Suprapubic skin (tissue), 4 donors: ENCODE measurements around the gene CLEC2D. TPM values are rescaled to one million over a fixed set of nuclear protein-coding genes. Genes with fewer than 3 reads are reported as not detected.
"Not testable (repeated sequence)": the region's sequence is repeated elsewhere in the genome, so short reads cannot be mapped to it uniquely, and the experiment has no call there.

Source experiments
- DNase-seq, 2 donors: peaks; one replicate each; pipeline ENCODE4 v3.0.0-alpha.2; 2019; ENCODE audit warnings: low spot score in 2 of 2
- H3K27ac ChIP-seq: fragments of 200-600 bp; sonication (generic); one replicate; pipeline ENCODE4 v1.5.1; 2019
- H3K27me3 ChIP-seq: fragments of 200-600 bp; sonication (generic); one replicate; pipeline ENCODE4 v1.5.1; 2019
- H3K36me3 ChIP-seq: fragments of 200-600 bp; sonication (generic); one replicate; pipeline ENCODE4 v1.5.1; 2019
- H3K4me1 ChIP-seq: fragments of 200-600 bp; sonication (generic); one replicate; pipeline ENCODE4 v1.5.1; 2019
- H3K4me3 ChIP-seq: fragments of 200-600 bp; sonication (generic); one replicate; pipeline ENCODE4 v1.5.1; 2019; ENCODE audit warnings: mild to moderate bottlenecking
- H3K9me3 ChIP-seq: fragments of 200-600 bp; sonication (generic); one replicate; pipeline ENCODE4 v1.5.1; 2019
- CTCF ChIP-seq, 2 donors: fragments of 200-600 bp in 1 of 2; fragments of 450-650 bp in 1 of 2; sonication (generic) in 1 of 2; IDR thresholded peaks; one replicate each; pipeline ENCODE4 v1.5.1; 2016 to 2019; ENCODE audit warnings: antibody characterized with exemption in 2 of 2, mild to moderate bottlenecking in 1 of 2, moderate library complexity in 1 of 2
- EP300 ChIP-seq: sonication (generic); formaldehyde crosslinking; IDR thresholded peaks from one replicate; pipeline ENCODE4 v1.6.1; 2017; ENCODE audit warnings: antibody characterized with exemption
- POLR2A ChIP-seq, 2 donors: fragments of 450-650 bp; IDR thresholded peaks; one replicate each; pipeline ENCODE4 v1.6.1; 2017; ENCODE audit warnings: antibody characterized with exemption in 2 of 2, mild to moderate bottlenecking in 2 of 2, moderate library complexity in 2 of 2
- POLR2AphosphoS5 ChIP-seq, 3 donors: sonication (generic); formaldehyde crosslinking; IDR thresholded peaks; one replicate each; pipeline ENCODE4 v1.6.1; 2017; ENCODE audit warnings: antibody characterized with exemption in 3 of 3
- WGBS: methylation state at CpG from one replicate; pipeline ENCODE4 v1.1.5; 2018; 5-methylcytosine and 5-hydroxymethylcytosine counted together
- total RNA-seq, 4 donors: library from RNA; depleted of rRNA; stranded (reverse); fragments of >200 nt; gene quantifications; one replicate each; pipeline ENCODE4 v1.1.0, GENCODE V29; 2016

The CLEC2D gene
- total RNA-seq, 4 donors from 2014 or later = 2.3 to 12.2 (median 5.0) TPM

GRCh38 chr12:9711664-9712063, 42.2 kb downstream of the CLEC2D start:
- Histone ChIP-seq H3K9me3 (no peaks in the 10 kb centered on the region), H3K27ac (no peak overlapping the region), H3K27me3 (no peaks in the 10 kb centered on the region), H3K36me3 (no peaks in the 10 kb centered on the region), H3K4me3 (no peak overlapping the region), H3K4me1 (no peaks in the 10 kb centered on the region)
- no peak for DNase-seq
- WGBS = 89% methylated on average over 1 of the region's 1 CpG
- TF ChIP-seq POLR2AphosphoS5 (IDR thresholded peaks at IDR 0.05) (no peak), CTCF (IDR thresholded peaks at IDR 0.05) (no peak), EP300 (no peak), POLR2A (IDR thresholded peaks at IDR 0.05) (no peak)

- not testable (repeated sequence) for DNase-seq
These were observed 43.6 kb downstream of the CLEC2D start for GRCh38 chr12:9713032-9713558.

GRCh38 chr12:9717070-9717925, 47.8 kb downstream of the CLEC2D start:
- no peaks in the 10 kb centered on the region for H3K27me3 ChIP-seq
- H3K36me3 ChIP-seq = no peaks in the 10 kb centered on the region
- 89% methylated on average over 15 of the region's 15 CpGs for WGBS
- no peaks in the 10 kb centered on the region for H3K9me3 ChIP-seq
- TF ChIP-seq CTCF (IDR thresholded peaks at IDR 0.05) (no peak), EP300 (no peak), POLR2A (IDR thresholded peaks at IDR 0.05) (no peak), POLR2AphosphoS5 (IDR thresholded peaks at IDR 0.05) (no peak)
- no peak for DNase-seq
- H3K27ac ChIP-seq = no peak overlapping the region
- H3K4me1 ChIP-seq = no peaks in the 10 kb centered on the region
- H3K4me3 ChIP-seq = no peak overlapping the region

More at GRCh38 chr12:9713032-9713558, 43.6 kb downstream of the CLEC2D start:
- 84% methylated on average over 6 of the region's 6 CpGs for whole genome bisulfite sequencing
- not testable (repeated sequence) for H3K4me3 ChIP-seq, H3K27me3 ChIP-seq, H3K27ac ChIP-seq, H3K4me1 ChIP-seq, H3K9me3 ChIP-seq, H3K36me3 ChIP-seq

GRCh38 chr12:9718968-9719367, 49.5 kb downstream of the CLEC2D start:
- DNase-seq = no peak
- no peak for TF ChIP-seq POLR2AphosphoS5 (IDR thresholded peaks at IDR 0.05)
- no peak for TF ChIP-seq EP300
- TF ChIP-seq CTCF (IDR thresholded peaks at IDR 0.05) = no peak
- no peak for TF ChIP-seq POLR2A (IDR thresholded peaks at IDR 0.05)
- H3K9me3 ChIP-seq = no peaks in the 10 kb centered on the region
- no peak overlapping the region for H3K27ac ChIP-seq
- no peak overlapping the region for H3K4me3 ChIP-seq
- no peaks in the 10 kb centered on the region for H3K27me3 ChIP-seq
- WGBS = 98% methylated on average over 7 of the region's 7 CpGs
- H3K36me3 ChIP-seq = no peaks in the 10 kb centered on the region
- no peaks in the 10 kb centered on the region for H3K4me1 ChIP-seq

GRCh38 chr12:9719790-9720189, 50.3 kb downstream of the CLEC2D start:
- TF ChIP-seq POLR2A (IDR thresholded peaks at IDR 0.05) (no peak), POLR2AphosphoS5 (IDR thresholded peaks at IDR 0.05) (no peak), CTCF (IDR thresholded peaks at IDR 0.05) (no peak), EP300 (no peak)
- no peaks in the 10 kb centered on the region for H3K4me1 ChIP-seq
- H3K27ac ChIP-seq = no peak overlapping the region
- H3K36me3 ChIP-seq = no peaks in the 10 kb centered on the region
- no peak overlapping the region for H3K4me3 ChIP-seq
- DNase-seq = no peak
- H3K27me3 ChIP-seq = no peaks in the 10 kb centered on the region
- H3K9me3 ChIP-seq = no peaks in the 10 kb centered on the region
- 55% methylated on average over 1 of the region's 1 CpG for WGBS
